Gastroesophageal sphincter (tissue), 4 donors: ENCODE results near the gene PRR5L. TPM values are rescaled to one million over a fixed set of nuclear protein-coding genes. Genes with fewer than 3 reads are reported as not detected.

Experiments
- ATAC-seq: fragments of 150-250 bp; one replicate; pipeline ENCODE4 v1.9.1; 2016; ENCODE audit warnings: mild to moderate bottlenecking, moderate library complexity
- H3K27ac ChIP-seq, 4 donors: fragments of 200-600 bp; sonication (generic) in 3 of 4; 1 replicate in 3 of 4; 2 replicates in 1 of 4; pipeline ENCODE4 v1.5.1; 2016 to 2019
- H3K27me3 ChIP-seq: fragments of 200-600 bp; sonication (generic); one replicate; pipeline ENCODE4 v1.5.1; 2019
- H3K36me3 ChIP-seq, 2 donors: fragments of 200-600 bp; sonication (generic); one replicate each; pipeline ENCODE4 v1.5.1; 2019; ENCODE audit warnings: control low read depth in 1 of 2
- H3K4me1 ChIP-seq, 3 donors: fragments of 200-600 bp; sonication (generic); 1 replicate in 2 of 3; 2 replicates in 1 of 3; pipeline ENCODE4 v1.5.1; 2016 to 2019; ENCODE audit warnings: control low read depth in 2 of 3
- H3K4me3 ChIP-seq, 2 donors: fragments of 200-600 bp; sonication (generic); one replicate each; pipeline ENCODE4 v1.5.1; 2019; ENCODE audit warnings: mild to moderate bottlenecking in 1 of 2, moderate library complexity in 1 of 2
- H3K9me3 ChIP-seq, 3 donors: fragments of 200-600 bp; sonication (generic); one replicate each; pipeline ENCODE4 v1.5.1; 2017 to 2019; ENCODE audit warnings: control low read depth in 2 of 3
- CTCF ChIP-seq, 4 experiments: fragments of 200-600 bp in 2 of 4; fragments of 450-650 bp in 2 of 4; sonication (generic) in 1 of 4; IDR thresholded peaks; one replicate each; pipeline ENCODE4 v1.5.1; 2017 to 2019; ENCODE audit warnings: antibody characterized with exemption in 4 of 4, mild to moderate bottlenecking in 2 of 4, moderate library complexity in 2 of 4
- EP300 ChIP-seq: sonication (generic); formaldehyde crosslinking; IDR thresholded peaks from one replicate; pipeline ENCODE4 v1.6.1; 2017; ENCODE audit warnings: antibody characterized with exemption, mild to moderate bottlenecking
- POLR2A ChIP-seq, 2 donors: fragments of 450-650 bp; IDR thresholded peaks; one replicate each; pipeline ENCODE4 v1.6.1; 2017; ENCODE audit warnings: antibody characterized with exemption in 2 of 2, mild to moderate bottlenecking in 2 of 2, moderate library complexity in 1 of 2
- POLR2AphosphoS5 ChIP-seq: sonication (generic); formaldehyde crosslinking; IDR thresholded peaks from one replicate; pipeline ENCODE4 v1.6.1; 2017; ENCODE audit warnings: antibody characterized with exemption
- WGBS, 2 donors: methylation state at CpG; one replicate each; pipeline ENCODE4 v1.1.5; 2018; ENCODE audit warnings: low coverage in 1 of 2; 5-methylcytosine and 5-hydroxymethylcytosine counted together
- total RNA-seq, 4 donors: library from RNA; depleted of rRNA; stranded (reverse); fragments of >200 nt; gene quantifications; one replicate each; pipeline ENCODE4 v1.1.0, GENCODE V29; 2016

PRR5L gene
- total RNA-seq, 4 donors from 2014 or later: 2.8 to 9.7 (median 7.5) TPM

- 69 to 82% methylated on average over 3 of the region's 3 CpGs for WGBS, 2 donors
- Histone ChIP-seq H3K27me3 (peaks cover 13% of the 10 kb centered on the region), H3K27ac (no peak overlapping the region), H3K36me3 (no peaks in the 10 kb centered on the region), H3K9me3 (no peaks in the 10 kb centered on the region), H3K4me1 (no peaks in the 10 kb centered on the region), H3K4me3 (no peak overlapping the region)
- TF ChIP-seq EP300: no peak
- TF ChIP-seq POLR2AphosphoS5: no peak
- no peak for TF ChIP-seq POLR2A (IDR thresholded peaks at IDR 0.05)
- TF ChIP-seq CTCF (IDR thresholded peaks at IDR 0.05): no peak
- ATAC-seq: no peak
These were observed 56.8 kb downstream of the PRR5L start for GRCh38 chr11:36352922-36353321.

- no peak for ATAC-seq
- peaks cover 19% of the 10 kb centered on the region for H3K27me3 ChIP-seq
- 60 to 64% methylated on average over 6 of the region's 6 CpGs for WGBS, 2 donors
- no peak overlapping the region for H3K27ac ChIP-seq
- H3K4me3 ChIP-seq: no peak overlapping the region
- H3K36me3 ChIP-seq: no peaks in the 10 kb centered on the region
- no peaks in the 10 kb centered on the region for H3K4me1 ChIP-seq
- no peaks in the 10 kb centered on the region for H3K9me3 ChIP-seq
- TF ChIP-seq EP300 (no peak), CTCF (IDR thresholded peaks at IDR 0.05) (no peak), POLR2AphosphoS5 (no peak), POLR2A (IDR thresholded peaks at IDR 0.05) (no peak)
These were observed 58.3 kb downstream of the PRR5L start for GRCh38 chr11:36354221-36355003.

GRCh38 chr11:36356201-36356600, 60.1 kb downstream of the PRR5L start:
- no peak overlapping the region for H3K27ac ChIP-seq
- no peaks in the 10 kb centered on the region for H3K36me3 ChIP-seq
- H3K9me3 ChIP-seq: no peaks in the 10 kb centered on the region
- TF ChIP-seq EP300 (no peak), CTCF (IDR thresholded peaks at IDR 0.05) (no peak)
- no peak overlapping the region for H3K4me3 ChIP-seq
- 70 to 85% methylated on average over 2 of the region's 2 CpGs for WGBS, 2 donors
- no peaks in the 10 kb centered on the region for H3K4me1 ChIP-seq
- peaks cover 30% of the 10 kb centered on the region for H3K27me3 ChIP-seq
- ATAC-seq: no peak

GRCh38 chr11:36357831-36358230, 61.7 kb downstream of the PRR5L start:
- no peaks in the 10 kb centered on the region for H3K36me3 ChIP-seq
- 19 to 27% methylated on average over 2 of the region's 2 CpGs for WGBS, 2 donors

More at GRCh38 chr11:36357831-36358230, 61.7 kb downstream of the PRR5L start:
- Histone ChIP-seq H3K4me1 (peaks cover 0 to 8% (median 0%) of the 10 kb centered on the region in 3 donors), H3K4me3 (no peak overlapping the region), H3K9me3 (no peaks in the 10 kb centered on the region), H3K27me3 (peaks cover 36% of the 10 kb centered on the region), H3K27ac (no peak overlapping the region)
- no peak for TF ChIP-seq EP300
- TF ChIP-seq POLR2AphosphoS5: no peak
- no peak for TF ChIP-seq CTCF (IDR thresholded peaks at IDR 0.05)
- no peak for TF ChIP-seq POLR2A (IDR thresholded peaks at IDR 0.05)
- no peak for ATAC-seq
